ENCODE data around the gene ASB13.

ASB13 gene

DNA sequence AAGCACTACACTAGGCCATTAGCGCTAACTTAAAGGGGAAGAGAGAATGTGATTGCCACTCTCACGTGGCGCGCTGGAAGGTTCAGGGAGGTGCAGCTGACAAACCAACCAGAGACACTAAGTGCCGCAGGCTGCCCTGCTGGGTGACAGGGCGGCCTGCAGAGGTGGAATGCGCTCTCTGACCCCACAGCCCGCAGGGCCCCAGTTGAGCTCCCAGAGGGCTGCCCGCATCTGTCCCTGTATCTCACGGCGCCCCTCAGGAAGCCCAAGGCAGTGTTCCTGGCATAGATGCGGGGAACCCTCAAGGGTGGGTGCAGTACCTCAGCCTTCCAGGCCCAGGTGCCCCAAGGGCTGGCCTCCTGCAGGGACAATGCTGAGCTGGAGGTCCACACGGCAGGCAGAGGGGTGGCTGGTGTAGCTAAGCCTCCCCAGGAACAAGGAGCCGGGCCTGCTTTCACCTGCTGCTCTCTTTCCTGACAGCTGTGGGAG lies 75.0 kb downstream of the ASB13 start:
- Histone ChIP-seq H3K4me3 (ENCODE audit: low read length) (no peak overlapping the region), H3F3A (ENCODE audit: insufficient read depth, low read length) (no peaks in the 10 kb centered on the region), H3K27me3 (replicated peaks; ENCODE audit: insufficient read depth, low read length) (no peaks in the 10 kb centered on the region), H3K79me2 (ENCODE audit: low read length) (no peaks in the 10 kb centered on the region), H2AFZ (ENCODE audit: low read length) (no peak overlapping the region), H3K9ac (ENCODE audit: low read length) (no peak overlapping the region), H3K36me3 (replicated peaks; ENCODE audit: insufficient read depth, low read length) (no peaks in the 10 kb centered on the region), H3K4me1 (ENCODE audit: low read length) (peaks cover 5% of the 10 kb centered on the region; the same call in 1 of the 2 replicates), H3K9me2 (replicated peaks; ENCODE audit: insufficient read depth, low read length) (no peaks in the 10 kb centered on the region), H3K27ac (ENCODE audit: low read length) (no peak overlapping the region), H3K9me3 (replicated peaks; ENCODE audit: insufficient read depth, low read length) (no peaks in the 10 kb centered on the region), H3K4me2 (ENCODE audit: low read depth, low read length) (no peak overlapping the region), H4K20me1 (ENCODE audit: insufficient read depth, low read length) (no peaks in the 10 kb centered on the region)
- DNase-seq = no peak
- no peak for TF ChIP-seq EZH2phosphoT487 (IDR thresholded peaks at IDR 0.05; ENCODE audit: low read length)
- no peak for TF ChIP-seq EZH2 (optimal IDR thresholded peaks at IDR 0.05; ENCODE audit: low read depth, low read length)
- TF ChIP-seq, protein P1, sequence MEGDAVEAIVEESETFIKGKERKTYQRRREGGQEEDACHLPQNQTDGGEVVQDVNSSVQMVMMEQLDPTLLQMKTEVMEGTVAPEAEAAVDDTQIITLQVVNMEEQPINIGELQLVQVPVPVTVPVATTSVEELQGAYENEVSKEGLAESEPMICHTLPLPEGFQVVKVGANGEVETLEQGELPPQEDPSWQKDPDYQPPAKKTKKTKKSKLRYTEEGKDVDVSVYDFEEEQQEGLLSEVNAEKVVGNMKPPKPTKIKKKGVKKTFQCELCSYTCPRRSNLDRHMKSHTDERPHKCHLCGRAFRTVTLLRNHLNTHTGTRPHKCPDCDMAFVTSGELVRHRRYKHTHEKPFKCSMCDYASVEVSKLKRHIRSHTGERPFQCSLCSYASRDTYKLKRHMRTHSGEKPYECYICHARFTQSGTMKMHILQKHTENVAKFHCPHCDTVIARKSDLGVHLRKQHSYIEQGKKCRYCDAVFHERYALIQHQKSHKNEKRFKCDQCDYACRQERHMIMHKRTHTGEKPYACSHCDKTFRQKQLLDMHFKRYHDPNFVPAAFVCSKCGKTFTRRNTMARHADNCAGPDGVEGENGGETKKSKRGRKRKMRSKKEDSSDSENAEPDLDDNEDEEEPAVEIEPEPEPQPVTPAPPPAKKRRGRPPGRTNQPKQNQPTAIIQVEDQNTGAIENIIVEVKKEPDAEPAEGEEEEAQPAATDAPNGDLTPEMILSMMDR (IDR thresholded peaks at IDR 0.05; ENCODE audit: low read length) = no peak

DNA sequence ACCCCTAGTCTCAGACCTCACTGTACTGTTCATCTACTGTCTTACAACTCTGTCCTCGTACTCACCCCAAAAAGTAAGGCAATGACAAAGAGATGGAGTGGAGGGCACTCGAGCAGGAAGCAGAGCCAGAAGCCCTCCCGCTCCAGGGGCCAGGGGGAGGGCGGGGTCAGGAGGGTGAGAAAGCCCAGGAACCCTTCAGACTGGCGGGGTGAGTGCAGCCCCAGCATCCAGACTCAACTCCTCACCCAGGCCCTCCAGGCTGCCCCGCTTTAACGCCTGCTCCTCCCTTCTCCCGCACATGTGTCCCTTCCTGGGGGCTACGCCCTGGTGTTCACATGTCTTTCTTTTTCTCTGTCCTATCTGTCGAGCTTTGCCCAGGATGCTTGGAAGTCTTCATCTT lies 75.6 kb downstream of the ASB13 start:
- Histone ChIP-seq H3K36me3 (replicated peaks; ENCODE audit: insufficient read depth, low read length) (no peaks in the 10 kb centered on the region), H3K9me3 (replicated peaks; ENCODE audit: insufficient read depth, low read length) (no peaks in the 10 kb centered on the region), H4K20me1 (ENCODE audit: insufficient read depth, low read length) (no peaks in the 10 kb centered on the region), H3F3A (ENCODE audit: insufficient read depth, low read length) (no peaks in the 10 kb centered on the region), H3K9me2 (replicated peaks; ENCODE audit: insufficient read depth, low read length) (no peaks in the 10 kb centered on the region), H3K27ac (ENCODE audit: low read length) (no peak overlapping the region), H3K4me1 (ENCODE audit: low read length) (peaks cover 5% of the 10 kb centered on the region; the same call in 1 of the 2 replicates), H2AFZ (ENCODE audit: low read length) (no peak overlapping the region), H3K27me3 (replicated peaks; ENCODE audit: insufficient read depth, low read length) (no peaks in the 10 kb centered on the region), H3K4me3 (ENCODE audit: low read length) (no peak overlapping the region), H3K4me2 (ENCODE audit: low read depth, low read length) (no peak overlapping the region), H3K9ac (ENCODE audit: low read length) (no peak overlapping the region), H3K79me2 (ENCODE audit: low read length) (no peaks in the 10 kb centered on the region)
- TF ChIP-seq EZH2phosphoT487 (IDR thresholded peaks at IDR 0.05; ENCODE audit: low read length) (no peak), EZH2 (optimal IDR thresholded peaks at IDR 0.05; ENCODE audit: low read depth, low read length) (no peak)
- TF ChIP-seq, protein P1 (IDR thresholded peaks at IDR 0.05; ENCODE audit: low read length) = no peak
- no peak for DNase-seq

DNA sequence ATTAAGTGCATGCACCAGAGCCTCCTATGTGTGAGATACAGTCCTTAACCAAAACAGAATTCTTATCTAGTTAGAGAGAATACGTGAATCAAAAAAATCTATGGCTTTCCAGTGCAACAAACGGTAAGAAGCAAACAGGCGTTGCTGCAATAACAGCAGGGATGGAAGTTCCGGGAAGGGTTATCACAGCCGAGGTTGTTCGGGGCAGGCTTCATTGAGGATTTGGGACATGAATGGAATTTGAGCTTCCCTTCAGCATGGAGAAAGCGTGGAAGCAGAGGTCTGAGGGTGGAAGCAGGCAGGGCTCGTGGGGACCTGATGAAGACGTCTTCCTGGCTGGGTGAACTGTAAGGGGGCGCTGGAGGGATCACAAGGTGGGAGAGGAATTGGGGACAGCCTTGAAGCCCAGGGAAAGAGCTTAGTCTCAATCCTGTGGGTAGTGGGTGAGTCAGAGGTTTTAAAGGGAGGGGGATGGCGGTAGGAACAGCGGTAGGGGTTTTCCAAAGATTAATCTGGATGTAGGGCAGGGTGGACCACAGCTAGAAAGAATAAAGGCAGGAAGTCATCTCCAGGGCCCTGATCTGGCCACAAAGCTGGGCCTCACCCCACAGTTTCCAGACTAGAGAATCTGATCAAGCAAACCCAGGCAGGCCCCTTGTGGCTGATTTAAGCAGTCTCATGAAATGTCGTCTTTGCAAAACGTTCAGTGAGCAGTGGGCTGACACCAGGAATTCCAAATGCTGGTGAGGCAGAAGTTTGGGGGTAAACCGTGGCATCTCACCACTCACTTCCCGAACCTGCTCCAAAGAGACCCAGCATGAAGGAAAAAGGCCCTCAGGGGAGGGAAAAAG lies 76.5 kb downstream of the ASB13 start:
- Histone ChIP-seq H3K4me1 (ENCODE audit: low read length) (peaks cover 15% of the 10 kb centered on the region), H3K27ac (ENCODE audit: low read length) (no peak overlapping the region)

More for the DNA sequence above, 76.5 kb downstream of the ASB13 start:
- H3K9ac ChIP-seq (ENCODE audit: low read length) = no peak overlapping the region
- no peak overlapping the region for H2AFZ ChIP-seq (ENCODE audit: low read length)
- no peaks in the 10 kb centered on the region for H3K79me2 ChIP-seq (ENCODE audit: low read length)
- no peak overlapping the region; the same call in 1 of the 2 replicates for H3K4me2 ChIP-seq (ENCODE audit: low read depth, low read length)
- H3K36me3 ChIP-seq (replicated peaks; ENCODE audit: insufficient read depth, low read length) = no peaks in the 10 kb centered on the region
- no peaks in the 10 kb centered on the region for H4K20me1 ChIP-seq (ENCODE audit: insufficient read depth, low read length)
- H3K4me3 ChIP-seq (ENCODE audit: low read length) = no peak overlapping the region
- no peaks in the 10 kb centered on the region for H3K27me3 ChIP-seq (replicated peaks; ENCODE audit: insufficient read depth, low read length)
- H3K9me3 ChIP-seq (replicated peaks; ENCODE audit: insufficient read depth, low read length) = no peaks in the 10 kb centered on the region
- TF ChIP-seq EZH2 (optimal IDR thresholded peaks at IDR 0.05; ENCODE audit: low read depth, low read length) (no peak), EZH2phosphoT487 (IDR thresholded peaks at IDR 0.05; ENCODE audit: low read length) (no peak)
- TF ChIP-seq, protein P1 (IDR thresholded peaks at IDR 0.05; ENCODE audit: low read length) = no peak
- H3F3A ChIP-seq (ENCODE audit: insufficient read depth, low read length) = no peaks in the 10 kb centered on the region; the same call in 1 of the 2 replicates
- DNase-seq = no peak
- no peaks in the 10 kb centered on the region for H3K9me2 ChIP-seq (replicated peaks; ENCODE audit: insufficient read depth, low read length)
